ENCODE results near the gene OBSCN. TPM values are rescaled to one million over a fixed set of nuclear protein-coding genes. Genes with fewer than 3 reads are reported as not detected.

The OBSCN gene
- total and polyA plus RNA-seq, 10 of the 15 experiments (the other 5 are each of a cell fraction or from before 2014, with no cell fraction given) = 0.01 to 0.36 (median 0.08) TPM; not detected in 2

GRCh38 chr1:228279011-228279721 lies 71.3 kb downstream of the OBSCN start:
- TF ChIP-seq SMAD1 (IDR thresholded peaks at IDR 0.05; ENCODE audit: low read depth, partially characterized antibody) (no peak), FOXM1 (IDR thresholded peaks at IDR 0.05; ENCODE audit: low read depth, low read length) (no peak), ZBED1 (IDR thresholded peaks at IDR 0.05; ENCODE audit: borderline replicate concordance) (no peak), HCFC1 (IDR thresholded peaks at IDR 0.05; ENCODE audit: low read length) (no peak)
- TF ChIP-seq, protein P1, sequence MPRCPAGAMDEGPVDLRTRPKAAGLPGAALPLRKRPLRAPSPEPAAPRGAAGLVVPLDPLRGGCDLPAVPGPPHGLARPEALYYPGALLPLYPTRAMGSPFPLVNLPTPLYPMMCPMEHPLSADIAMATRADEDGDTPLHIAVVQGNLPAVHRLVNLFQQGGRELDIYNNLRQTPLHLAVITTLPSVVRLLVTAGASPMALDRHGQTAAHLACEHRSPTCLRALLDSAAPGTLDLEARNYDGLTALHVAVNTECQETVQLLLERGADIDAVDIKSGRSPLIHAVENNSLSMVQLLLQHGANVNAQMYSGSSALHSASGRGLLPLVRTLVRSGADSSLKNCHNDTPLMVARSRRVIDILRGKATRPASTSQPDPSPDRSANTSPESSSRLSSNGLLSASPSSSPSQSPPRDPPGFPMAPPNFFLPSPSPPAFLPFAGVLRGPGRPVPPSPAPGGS (IDR thresholded peaks at IDR 0.05; ENCODE audit: borderline replicate concordance, insufficient read depth, low read depth, low read length, poor library complexity, severe bottlenecking) = no peak
- TF ChIP-seq, protein P2, sequence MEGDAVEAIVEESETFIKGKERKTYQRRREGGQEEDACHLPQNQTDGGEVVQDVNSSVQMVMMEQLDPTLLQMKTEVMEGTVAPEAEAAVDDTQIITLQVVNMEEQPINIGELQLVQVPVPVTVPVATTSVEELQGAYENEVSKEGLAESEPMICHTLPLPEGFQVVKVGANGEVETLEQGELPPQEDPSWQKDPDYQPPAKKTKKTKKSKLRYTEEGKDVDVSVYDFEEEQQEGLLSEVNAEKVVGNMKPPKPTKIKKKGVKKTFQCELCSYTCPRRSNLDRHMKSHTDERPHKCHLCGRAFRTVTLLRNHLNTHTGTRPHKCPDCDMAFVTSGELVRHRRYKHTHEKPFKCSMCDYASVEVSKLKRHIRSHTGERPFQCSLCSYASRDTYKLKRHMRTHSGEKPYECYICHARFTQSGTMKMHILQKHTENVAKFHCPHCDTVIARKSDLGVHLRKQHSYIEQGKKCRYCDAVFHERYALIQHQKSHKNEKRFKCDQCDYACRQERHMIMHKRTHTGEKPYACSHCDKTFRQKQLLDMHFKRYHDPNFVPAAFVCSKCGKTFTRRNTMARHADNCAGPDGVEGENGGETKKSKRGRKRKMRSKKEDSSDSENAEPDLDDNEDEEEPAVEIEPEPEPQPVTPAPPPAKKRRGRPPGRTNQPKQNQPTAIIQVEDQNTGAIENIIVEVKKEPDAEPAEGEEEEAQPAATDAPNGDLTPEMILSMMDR (IDR thresholded peaks at IDR 0.05 in 2 of 3, conservative IDR thresholded peaks at IDR 0.05 in 1 of 3; ENCODE audit: control insufficient read depth in 2 of 3, extremely low read depth in 1 of 3, insufficient read depth in 1 of 3, low read depth in 3 of 3, low read length in 3 of 3) = no peak
- Histone ChIP-seq H3K4me3 (no peak overlapping the region), H4K20me1 (ENCODE audit: control insufficient read depth, insufficient read depth) (no peaks in the 10 kb centered on the region), H3K4me1 (ENCODE audit: control insufficient read depth, insufficient read depth, low read length) (no peaks in the 10 kb centered on the region), H3K9ac (ENCODE audit: control insufficient read depth, insufficient read depth, low read length) (no peak overlapping the region), H3K36me3 (ENCODE audit: control insufficient read depth in 2 of 2, insufficient read depth in 2 of 2, low read length in 1 of 2) (no peaks in the 10 kb centered on the region), H3K27me3 (replicated peaks in 1 of 2; ENCODE audit: control insufficient read depth in 2 of 2, insufficient read depth in 2 of 2, low read length in 1 of 2) (peaks cover 0 to 4% of the 10 kb centered on the region in 2 experiments; a peak in 3 of 4 replicates), H3K27ac (ENCODE audit: control insufficient read depth, insufficient read depth) (no peak overlapping the region), H2AFZ (ENCODE audit: control insufficient read depth, low read depth, low read length) (no peak overlapping the region), H3K9me3 (replicated peaks; ENCODE audit: control insufficient read depth, insufficient read depth, low read length) (no peaks in the 10 kb centered on the region), H3K4me2 (ENCODE audit: control insufficient read depth, insufficient read depth) (no peak overlapping the region), H3K79me2 (ENCODE audit: control insufficient read depth, insufficient read depth, low read length) (no peaks in the 10 kb centered on the region)
- intact Hi-C loops (cut with micrococcal nuclease; ENCODE audit: unreplicated experiment) = no loop called here
- BruUV-seq (replicated peaks) = no TSS peak
- DNase-seq (ENCODE audit: low read depth, low spot score) (no peak), ATAC-seq (no peak), FAIRE-seq (no peak)
- ChIA-PET SMC1A (ENCODE audit: uncharacterized antibody, unreplicated experiment) (no interaction called here), RAD21 (ENCODE audit: unreplicated experiment) (no interaction called here), CTCF (no interaction called here), POLR2A (no interaction called here)
- 70% methylated on average over 22 of the region's 27 CpGs for WGBS (ENCODE audit: insufficient coverage, insufficient replicate concordance, low lambda C conversion rate, missing lambda C conversion rate)
- in situ Hi-C loops (cut with MboI) = no loop called here
